ENCODE results near the gene IER2. TPM values are rescaled to one million over a fixed set of nuclear protein-coding genes. Genes with fewer than 3 reads are reported as not detected.

IER2 gene
- total and polyA plus RNA-seq, 9 of the 15 experiments (the other 6 are each of a cell fraction or from before 2014, with no cell fraction given): 4.5 to 205 (median 23.7) TPM

DNA sequence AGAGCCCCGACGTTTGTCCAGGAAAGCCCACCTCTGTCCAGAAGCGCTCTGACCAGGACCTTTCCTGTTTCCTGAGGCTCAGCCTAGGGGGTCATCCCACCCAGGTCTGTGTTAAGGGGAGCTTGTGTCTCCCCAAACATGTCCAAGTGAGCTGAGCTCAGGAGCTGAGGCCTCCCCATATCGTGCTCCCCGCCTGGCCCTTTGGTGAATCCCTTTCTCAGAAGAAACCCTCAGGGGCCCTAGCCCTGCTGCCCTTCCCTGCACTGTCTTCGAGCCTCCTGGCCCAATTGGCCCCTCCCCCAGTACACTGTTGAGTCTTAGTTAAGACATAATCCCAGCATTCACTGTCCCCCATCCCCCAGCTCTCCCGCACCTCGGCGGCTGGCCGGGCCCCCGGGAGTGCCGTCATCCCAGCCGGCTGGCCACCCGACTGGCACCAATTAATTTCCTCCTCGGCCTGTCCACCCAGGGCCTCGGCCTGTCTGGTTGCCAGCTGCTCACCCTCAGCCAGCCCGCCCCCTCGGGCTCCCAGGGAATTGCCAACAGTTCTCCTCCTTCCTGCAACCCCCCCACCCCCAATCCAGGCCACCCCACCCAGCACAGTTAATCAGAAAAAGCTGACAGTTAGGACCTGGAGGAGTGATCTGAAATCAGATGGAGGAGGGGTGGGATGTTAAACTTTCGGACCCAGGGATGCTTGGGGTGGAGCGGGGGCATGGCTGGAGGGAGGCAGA is 13.6 kb downstream of the IER2 start (continued):
- TF ChIP-seq, protein P1, sequence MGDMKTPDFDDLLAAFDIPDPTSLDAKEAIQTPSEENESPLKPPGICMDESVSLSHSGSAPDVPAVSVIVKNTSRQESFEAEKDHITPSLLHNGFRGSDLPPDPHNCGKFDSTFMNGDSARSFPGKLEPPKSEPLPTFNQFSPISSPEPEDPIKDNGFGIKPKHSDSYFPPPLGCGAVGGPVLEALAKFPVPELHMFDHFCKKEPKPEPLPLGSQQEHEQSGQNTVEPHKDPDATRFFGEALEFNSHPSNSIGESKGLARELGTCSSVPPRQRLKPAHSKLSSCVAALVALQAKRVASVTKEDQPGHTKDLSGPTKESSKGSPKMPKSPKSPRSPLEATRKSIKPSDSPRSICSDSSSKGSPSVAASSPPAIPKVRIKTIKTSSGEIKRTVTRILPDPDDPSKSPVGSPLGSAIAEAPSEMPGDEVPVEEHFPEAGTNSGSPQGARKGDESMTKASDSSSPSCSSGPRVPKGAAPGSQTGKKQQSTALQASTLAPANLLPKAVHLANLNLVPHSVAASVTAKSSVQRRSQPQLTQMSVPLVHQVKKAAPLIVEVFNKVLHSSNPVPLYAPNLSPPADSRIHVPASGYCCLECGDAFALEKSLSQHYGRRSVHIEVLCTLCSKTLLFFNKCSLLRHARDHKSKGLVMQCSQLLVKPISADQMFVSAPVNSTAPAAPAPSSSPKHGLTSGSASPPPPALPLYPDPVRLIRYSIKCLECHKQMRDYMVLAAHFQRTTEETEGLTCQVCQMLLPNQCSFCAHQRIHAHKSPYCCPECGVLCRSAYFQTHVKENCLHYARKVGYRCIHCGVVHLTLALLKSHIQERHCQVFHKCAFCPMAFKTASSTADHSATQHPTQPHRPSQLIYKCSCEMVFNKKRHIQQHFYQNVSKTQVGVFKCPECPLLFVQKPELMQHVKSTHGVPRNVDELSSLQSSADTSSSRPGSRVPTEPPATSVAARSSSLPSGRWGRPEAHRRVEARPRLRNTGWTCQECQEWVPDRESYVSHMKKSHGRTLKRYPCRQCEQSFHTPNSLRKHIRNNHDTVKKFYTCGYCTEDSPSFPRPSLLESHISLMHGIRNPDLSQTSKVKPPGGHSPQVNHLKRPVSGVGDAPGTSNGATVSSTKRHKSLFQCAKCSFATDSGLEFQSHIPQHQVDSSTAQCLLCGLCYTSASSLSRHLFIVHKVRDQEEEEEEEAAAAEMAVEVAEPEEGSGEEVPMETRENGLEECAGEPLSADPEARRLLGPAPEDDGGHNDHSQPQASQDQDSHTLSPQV (IDR thresholded peaks at IDR 0.05): peak; percentile 13; the same call in 1 of the 2 replicates
- TF ChIP-seq ZNF263 (CRISPR knock-in tag; IDR thresholded peaks at IDR 0.05; ENCODE audit: borderline replicate concordance) (0 out of 2 replicates have a peak, but pooled peaks have one; percentile 63), MYC (IDR thresholded peaks at IDR 0.05; ENCODE audit: low read depth, low read length) (peak; percentile 18; the same call in 1 of the 2 replicates), MYC (CRISPR knock-in tag; IDR thresholded peaks at IDR 0.05; ENCODE audit: borderline replicate concordance, low read depth) (no peak), SOX6 (IDR thresholded peaks at IDR 0.05) (peak; percentile 51), MBD2 (IDR thresholded peaks at IDR 0.05; ENCODE audit: borderline replicate concordance, low read depth) (peak; percentile 27; the same call in 1 of the 2 replicates), EGR1 (conservative IDR thresholded peaks at IDR 0.05) (peak; percentile 23), CBFA2T3 (IDR thresholded peaks at IDR 0.05) (peak; percentile 41; the same call in 1 of the 2 replicates), RNF2 (IDR thresholded peaks at IDR 0.05) (peak; percentile 43; the same call in 1 of the 2 replicates), KLF13 (tag; IDR thresholded peaks at IDR 0.05; ENCODE audit: borderline replicate concordance, low read depth) (peak; percentile 65; the same call in 1 of the 2 replicates), RAD21 (CRISPR knock-in tag; conservative IDR thresholded peaks at IDR 0.05 in 1 of 2, IDR thresholded peaks at IDR 0.05 in 1 of 2) (0 out of 4 replicates have a peak, but pooled peaks of 1 of the 2 experiments have one; percentile 6), POLR2A (conservative IDR thresholded peaks at IDR 0.05) (peak; percentile 72), CHD4 (IDR thresholded peaks at IDR 0.05; ENCODE audit: insufficient read depth, insufficient replicate concordance, low read depth, low read length, poor library complexity, severe bottlenecking) (no peak), HMGN3 (IDR thresholded peaks at IDR 0.05; ENCODE audit: borderline replicate concordance, extremely low read depth, insufficient read length, low read depth, low read length) (peak; percentile 72)
- TF ChIP-seq, protein P2, sequence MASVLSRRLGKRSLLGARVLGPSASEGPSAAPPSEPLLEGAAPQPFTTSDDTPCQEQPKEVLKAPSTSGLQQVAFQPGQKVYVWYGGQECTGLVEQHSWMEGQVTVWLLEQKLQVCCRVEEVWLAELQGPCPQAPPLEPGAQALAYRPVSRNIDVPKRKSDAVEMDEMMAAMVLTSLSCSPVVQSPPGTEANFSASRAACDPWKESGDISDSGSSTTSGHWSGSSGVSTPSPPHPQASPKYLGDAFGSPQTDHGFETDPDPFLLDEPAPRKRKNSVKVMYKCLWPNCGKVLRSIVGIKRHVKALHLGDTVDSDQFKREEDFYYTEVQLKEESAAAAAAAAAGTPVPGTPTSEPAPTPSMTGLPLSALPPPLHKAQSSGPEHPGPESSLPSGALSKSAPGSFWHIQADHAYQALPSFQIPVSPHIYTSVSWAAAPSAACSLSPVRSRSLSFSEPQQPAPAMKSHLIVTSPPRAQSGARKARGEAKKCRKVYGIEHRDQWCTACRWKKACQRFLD (CRISPR knock-in tag; IDR thresholded peaks at IDR 0.05): peak; percentile 79
- TF ChIP-seq, protein P3, sequence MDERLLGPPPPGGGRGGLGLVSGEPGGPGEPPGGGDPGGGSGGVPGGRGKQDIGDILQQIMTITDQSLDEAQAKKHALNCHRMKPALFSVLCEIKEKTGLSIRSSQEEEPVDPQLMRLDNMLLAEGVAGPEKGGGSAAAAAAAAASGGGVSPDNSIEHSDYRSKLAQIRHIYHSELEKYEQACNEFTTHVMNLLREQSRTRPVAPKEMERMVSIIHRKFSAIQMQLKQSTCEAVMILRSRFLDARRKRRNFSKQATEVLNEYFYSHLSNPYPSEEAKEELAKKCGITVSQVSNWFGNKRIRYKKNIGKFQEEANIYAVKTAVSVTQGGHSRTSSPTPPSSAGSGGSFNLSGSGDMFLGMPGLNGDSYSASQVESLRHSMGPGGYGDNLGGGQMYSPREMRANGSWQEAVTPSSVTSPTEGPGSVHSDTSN (CRISPR knock-in tag; IDR thresholded peaks at IDR 0.05; ENCODE audit: low read depth): no peak
- TF ChIP-seq, protein P3 (tag; conservative IDR thresholded peaks at IDR 0.05; ENCODE audit: low read depth): peak; percentile 56
- TF ChIP-seq, protein P4, sequence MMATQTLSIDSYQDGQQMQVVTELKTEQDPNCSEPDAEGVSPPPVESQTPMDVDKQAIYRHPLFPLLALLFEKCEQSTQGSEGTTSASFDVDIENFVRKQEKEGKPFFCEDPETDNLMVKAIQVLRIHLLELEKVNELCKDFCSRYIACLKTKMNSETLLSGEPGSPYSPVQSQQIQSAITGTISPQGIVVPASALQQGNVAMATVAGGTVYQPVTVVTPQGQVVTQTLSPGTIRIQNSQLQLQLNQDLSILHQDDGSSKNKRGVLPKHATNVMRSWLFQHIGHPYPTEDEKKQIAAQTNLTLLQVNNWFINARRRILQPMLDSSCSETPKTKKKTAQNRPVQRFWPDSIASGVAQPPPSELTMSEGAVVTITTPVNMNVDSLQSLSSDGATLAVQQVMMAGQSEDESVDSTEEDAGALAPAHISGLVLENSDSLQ (IDR thresholded peaks at IDR 0.05): peak; percentile 77
